Stimulated activated memory B cell treated with anti-CD40 and anti-IgM and Interleukin-4, amounts not matched to agents 10 μg/mL and 1 μg/mL and 100 μg/mL, for 72 hours (primary cell): Measurements from ENCODE around the gene FOXJ2.
A peak's percentile ranks its signal among the peaks of the same experiment; 100 is the strongest.
"Not testable (repeated sequence)": the region's sequence is repeated elsewhere in the genome, so short reads cannot be mapped to it uniquely, and the experiment has no call there.

Source experiments
- ATAC-seq: fragments of 150-1000 bp; cut with Tn5 transposase; 2 replicates; pipeline ENCODE4 v1.10.0; 2021
- H3K27ac Mint-ChIP-seq: one replicate; pipeline ENCODE4 v1.8.0; 2022; ENCODE audit warnings: mild to moderate bottlenecking, mixed read lengths
- H3K27me3 Mint-ChIP-seq: one replicate; pipeline ENCODE4 v1.8.0; 2022; ENCODE audit warnings: mixed read lengths
- H3K36me3 Mint-ChIP-seq: one replicate; pipeline ENCODE4 v1.8.0; 2022; ENCODE audit warnings: mixed read lengths
- H3K4me1 Mint-ChIP-seq: one replicate; pipeline ENCODE4 v1.8.0; 2022; ENCODE audit warnings: mixed read lengths
- H3K4me3 Mint-ChIP-seq: one replicate; pipeline ENCODE4 v1.8.0; 2022; ENCODE audit warnings: mild to moderate bottlenecking, moderate library complexity, mixed read lengths
- H3K9me3 Mint-ChIP-seq: one replicate; pipeline ENCODE4 v1.8.0; 2022; ENCODE audit warnings: mixed read lengths

Gene FOXJ2

GRCh38 chr12:8032242-8033152 is at the start of gene FOXJ2:
Gene FOXJ2, plus strand, starts transcription at chr12:8032716. Its CDS starts 7,117 bp downstream, at chr12:8039833.
- Mint-ChIP-seq H3K27me3 (no peaks in the 10 kb centered on the region), H3K36me3 (no peaks in the 10 kb centered on the region), H3K27ac (peak within 1 kb of the TSS; percentile 22), H3K9me3 (no peaks in the 10 kb centered on the region), H3K4me3 (peak within 1 kb of the TSS; percentile 80), H3K4me1 (peaks cover 56% of the 10 kb centered on the region)
- ATAC-seq: peak; percentile 92

- not testable (repeated sequence) for H3K4me3 Mint-ChIP-seq, H3K36me3 Mint-ChIP-seq, H3K27me3 Mint-ChIP-seq, H3K27ac Mint-ChIP-seq, H3K4me1 Mint-ChIP-seq, ATAC-seq, H3K9me3 Mint-ChIP-seq
Observed at GRCh38 chr12:7983019-7983418, 49.5 kb upstream of the FOXJ2 start.

- H3K4me1 Mint-ChIP-seq, ATAC-seq, H3K36me3 Mint-ChIP-seq, H3K27ac Mint-ChIP-seq, H3K27me3 Mint-ChIP-seq, H3K9me3 Mint-ChIP-seq, H3K4me3 Mint-ChIP-seq: not testable (repeated sequence)
Observed at GRCh38 chr12:7983460-7983859, 49.1 kb upstream of the FOXJ2 start.

GRCh38 chr12:7984900-7985299 is 47.6 kb upstream of the FOXJ2 start:
- H3K9me3 Mint-ChIP-seq: no peaks in the 10 kb centered on the region
- peaks cover 4% of the 10 kb centered on the region for H3K4me1 Mint-ChIP-seq
- no peaks in the 10 kb centered on the region for H3K36me3 Mint-ChIP-seq
- no peak for ATAC-seq
- H3K27ac Mint-ChIP-seq: no peak overlapping the region
- H3K27me3 Mint-ChIP-seq: no peaks in the 10 kb centered on the region
- H3K4me3 Mint-ChIP-seq: no peak overlapping the region

- no peak overlapping the region for H3K27ac Mint-ChIP-seq
- no peak for ATAC-seq
- no peaks in the 10 kb centered on the region for H3K27me3 Mint-ChIP-seq
- H3K4me1 Mint-ChIP-seq: peaks cover 10% of the 10 kb centered on the region
- H3K4me3 Mint-ChIP-seq: no peak overlapping the region
- no peaks in the 10 kb centered on the region for H3K9me3 Mint-ChIP-seq
- no peaks in the 10 kb centered on the region for H3K36me3 Mint-ChIP-seq
Observed at GRCh38 chr12:7985802-7986418, 46.6 kb upstream of the FOXJ2 start.

GRCh38 chr12:7989827-7990491 is 42.6 kb upstream of the FOXJ2 start:
- peaks cover 10% of the 10 kb centered on the region for H3K4me1 Mint-ChIP-seq
- peak overlapping the region; percentile 73 for H3K27ac Mint-ChIP-seq
- H3K36me3 Mint-ChIP-seq: no peaks in the 10 kb centered on the region
- ATAC-seq: peak; percentile 88
- no peaks in the 10 kb centered on the region for H3K27me3 Mint-ChIP-seq
- H3K4me3 Mint-ChIP-seq: no peak overlapping the region
- no peaks in the 10 kb centered on the region for H3K9me3 Mint-ChIP-seq

GRCh38 chr12:7991535-7991934 is 41.0 kb upstream of the FOXJ2 start:
- peaks cover 10% of the 10 kb centered on the region for H3K4me1 Mint-ChIP-seq
- H3K36me3 Mint-ChIP-seq: no peaks in the 10 kb centered on the region
- no peak overlapping the region for H3K4me3 Mint-ChIP-seq
- H3K27me3 Mint-ChIP-seq: no peaks in the 10 kb centered on the region
- no peak for ATAC-seq
- peak overlapping the region; percentile 73 for H3K27ac Mint-ChIP-seq
- H3K9me3 Mint-ChIP-seq: no peaks in the 10 kb centered on the region

- no peak for ATAC-seq
- no peak overlapping the region for H3K27ac Mint-ChIP-seq
- no peaks in the 10 kb centered on the region for H3K36me3 Mint-ChIP-seq
- H3K27me3 Mint-ChIP-seq: no peaks in the 10 kb centered on the region
- no peaks in the 10 kb centered on the region for H3K9me3 Mint-ChIP-seq
- H3K4me1 Mint-ChIP-seq: peaks cover 7% of the 10 kb centered on the region
- H3K4me3 Mint-ChIP-seq: no peak overlapping the region
Observed at GRCh38 chr12:7994731-7995205, 37.7 kb upstream of the FOXJ2 start.

- Mint-ChIP-seq H3K27ac (no peak overlapping the region), H3K36me3 (no peaks in the 10 kb centered on the region), H3K27me3 (no peaks in the 10 kb centered on the region), H3K9me3 (no peaks in the 10 kb centered on the region), H3K4me1 (peaks cover under 1% of the 10 kb centered on the region), H3K4me3 (no peak overlapping the region)
- peak; percentile 100 for ATAC-seq
Observed at GRCh38 chr12:7995266-7995963, 37.1 kb upstream of the FOXJ2 start.

- H3K27ac Mint-ChIP-seq, H3K9me3 Mint-ChIP-seq, H3K36me3 Mint-ChIP-seq, H3K4me3 Mint-ChIP-seq, ATAC-seq, H3K4me1 Mint-ChIP-seq: not testable (repeated sequence)
- peaks cover 12% of the 10 kb centered on the region for H3K27me3 Mint-ChIP-seq
Observed at GRCh38 chr12:8000827-8001226, 31.7 kb upstream of the FOXJ2 start.

GRCh38 chr12:8001496-8001895 is 31.0 kb upstream of the FOXJ2 start:
- not testable (repeated sequence) for H3K36me3 Mint-ChIP-seq, H3K9me3 Mint-ChIP-seq, H3K4me1 Mint-ChIP-seq, ATAC-seq, H3K4me3 Mint-ChIP-seq, H3K27ac Mint-ChIP-seq
- H3K27me3 Mint-ChIP-seq: peaks cover 12% of the 10 kb centered on the region

GRCh38 chr12:8004897-8005296 is 27.6 kb upstream of the FOXJ2 start:
- not testable (repeated sequence) for H3K36me3 Mint-ChIP-seq, ATAC-seq, H3K27ac Mint-ChIP-seq, H3K4me3 Mint-ChIP-seq, H3K4me1 Mint-ChIP-seq, H3K9me3 Mint-ChIP-seq
- peaks cover 12% of the 10 kb centered on the region for H3K27me3 Mint-ChIP-seq

GRCh38 chr12:8011331-8011730 is 21.2 kb upstream of the FOXJ2 start:
- H3K4me1 Mint-ChIP-seq: no peaks in the 10 kb centered on the region
- peaks cover 19% of the 10 kb centered on the region for H3K27me3 Mint-ChIP-seq
- ATAC-seq: no peak
- no peak overlapping the region for H3K4me3 Mint-ChIP-seq
- no peak overlapping the region for H3K27ac Mint-ChIP-seq
- no peaks in the 10 kb centered on the region for H3K36me3 Mint-ChIP-seq
- no peaks in the 10 kb centered on the region for H3K9me3 Mint-ChIP-seq

- Mint-ChIP-seq H3K4me1 (no peaks in the 10 kb centered on the region), H3K4me3 (no peak overlapping the region), H3K27ac (no peak overlapping the region), H3K27me3 (peaks cover 33% of the 10 kb centered on the region), H3K36me3 (no peaks in the 10 kb centered on the region), H3K9me3 (no peaks in the 10 kb centered on the region)
- no peak for ATAC-seq
Observed at GRCh38 chr12:8012651-8013309, 19.7 kb upstream of the FOXJ2 start.
